ENCODE measurements around the gene ARVCF.

Gene ARVCF

DNA sequence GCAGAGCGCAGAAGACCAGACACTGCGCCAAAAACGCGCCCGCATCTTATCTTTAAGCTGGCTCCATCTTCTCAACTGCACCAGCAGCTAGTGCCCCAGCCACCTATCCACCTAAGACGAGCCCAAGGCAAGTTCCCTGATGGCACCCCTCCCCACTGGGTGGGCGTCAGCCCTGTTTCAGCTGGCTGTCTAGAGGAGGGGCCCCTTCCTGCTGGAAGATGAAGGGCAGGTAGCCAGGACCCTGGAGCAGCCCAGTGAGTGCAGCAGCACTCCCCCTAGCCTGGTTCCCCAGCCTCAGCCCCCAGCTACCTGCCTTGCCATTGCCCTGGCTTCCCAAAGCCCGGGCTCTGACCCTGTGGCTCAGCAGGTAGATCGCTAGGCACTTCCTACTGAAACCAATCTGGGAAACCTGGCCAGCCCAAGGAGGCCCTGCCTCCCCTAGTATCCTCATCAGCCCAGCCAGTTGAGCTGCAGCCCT, 28.3 kb downstream of the ARVCF start:
- no peaks in the 10 kb centered on the region for H3K27me3 ChIP-seq (ENCODE audit: insufficient read depth, poor library complexity, severe bottlenecking)
- no peak for TF ChIP-seq GABPA (IDR thresholded peaks at IDR 0.05; ENCODE audit: low read depth)
- TF ChIP-seq, protein P1, sequence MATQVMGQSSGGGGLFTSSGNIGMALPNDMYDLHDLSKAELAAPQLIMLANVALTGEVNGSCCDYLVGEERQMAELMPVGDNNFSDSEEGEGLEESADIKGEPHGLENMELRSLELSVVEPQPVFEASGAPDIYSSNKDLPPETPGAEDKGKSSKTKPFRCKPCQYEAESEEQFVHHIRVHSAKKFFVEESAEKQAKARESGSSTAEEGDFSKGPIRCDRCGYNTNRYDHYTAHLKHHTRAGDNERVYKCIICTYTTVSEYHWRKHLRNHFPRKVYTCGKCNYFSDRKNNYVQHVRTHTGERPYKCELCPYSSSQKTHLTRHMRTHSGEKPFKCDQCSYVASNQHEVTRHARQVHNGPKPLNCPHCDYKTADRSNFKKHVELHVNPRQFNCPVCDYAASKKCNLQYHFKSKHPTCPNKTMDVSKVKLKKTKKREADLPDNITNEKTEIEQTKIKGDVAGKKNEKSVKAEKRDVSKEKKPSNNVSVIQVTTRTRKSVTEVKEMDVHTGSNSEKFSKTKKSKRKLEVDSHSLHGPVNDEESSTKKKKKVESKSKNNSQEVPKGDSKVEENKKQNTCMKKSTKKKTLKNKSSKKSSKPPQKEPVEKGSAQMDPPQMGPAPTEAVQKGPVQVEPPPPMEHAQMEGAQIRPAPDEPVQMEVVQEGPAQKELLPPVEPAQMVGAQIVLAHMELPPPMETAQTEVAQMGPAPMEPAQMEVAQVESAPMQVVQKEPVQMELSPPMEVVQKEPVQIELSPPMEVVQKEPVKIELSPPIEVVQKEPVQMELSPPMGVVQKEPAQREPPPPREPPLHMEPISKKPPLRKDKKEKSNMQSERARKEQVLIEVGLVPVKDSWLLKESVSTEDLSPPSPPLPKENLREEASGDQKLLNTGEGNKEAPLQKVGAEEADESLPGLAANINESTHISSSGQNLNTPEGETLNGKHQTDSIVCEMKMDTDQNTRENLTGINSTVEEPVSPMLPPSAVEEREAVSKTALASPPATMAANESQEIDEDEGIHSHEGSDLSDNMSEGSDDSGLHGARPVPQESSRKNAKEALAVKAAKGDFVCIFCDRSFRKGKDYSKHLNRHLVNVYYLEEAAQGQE (IDR thresholded peaks at IDR 0.05; ENCODE audit: insufficient replicate concordance, low read depth) = no peak
- no peak for TF ChIP-seq POLR2AphosphoS5 (IDR thresholded peaks at IDR 0.05; ENCODE audit: low read depth)
- no peak for TF ChIP-seq SPI1 (IDR thresholded peaks at IDR 0.05; ENCODE audit: borderline replicate concordance, low read depth)
- TF ChIP-seq, protein P2, sequence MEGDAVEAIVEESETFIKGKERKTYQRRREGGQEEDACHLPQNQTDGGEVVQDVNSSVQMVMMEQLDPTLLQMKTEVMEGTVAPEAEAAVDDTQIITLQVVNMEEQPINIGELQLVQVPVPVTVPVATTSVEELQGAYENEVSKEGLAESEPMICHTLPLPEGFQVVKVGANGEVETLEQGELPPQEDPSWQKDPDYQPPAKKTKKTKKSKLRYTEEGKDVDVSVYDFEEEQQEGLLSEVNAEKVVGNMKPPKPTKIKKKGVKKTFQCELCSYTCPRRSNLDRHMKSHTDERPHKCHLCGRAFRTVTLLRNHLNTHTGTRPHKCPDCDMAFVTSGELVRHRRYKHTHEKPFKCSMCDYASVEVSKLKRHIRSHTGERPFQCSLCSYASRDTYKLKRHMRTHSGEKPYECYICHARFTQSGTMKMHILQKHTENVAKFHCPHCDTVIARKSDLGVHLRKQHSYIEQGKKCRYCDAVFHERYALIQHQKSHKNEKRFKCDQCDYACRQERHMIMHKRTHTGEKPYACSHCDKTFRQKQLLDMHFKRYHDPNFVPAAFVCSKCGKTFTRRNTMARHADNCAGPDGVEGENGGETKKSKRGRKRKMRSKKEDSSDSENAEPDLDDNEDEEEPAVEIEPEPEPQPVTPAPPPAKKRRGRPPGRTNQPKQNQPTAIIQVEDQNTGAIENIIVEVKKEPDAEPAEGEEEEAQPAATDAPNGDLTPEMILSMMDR (IDR thresholded peaks at IDR 0.05; ENCODE audit: insufficient read depth, low read length) = no peak

DNA sequence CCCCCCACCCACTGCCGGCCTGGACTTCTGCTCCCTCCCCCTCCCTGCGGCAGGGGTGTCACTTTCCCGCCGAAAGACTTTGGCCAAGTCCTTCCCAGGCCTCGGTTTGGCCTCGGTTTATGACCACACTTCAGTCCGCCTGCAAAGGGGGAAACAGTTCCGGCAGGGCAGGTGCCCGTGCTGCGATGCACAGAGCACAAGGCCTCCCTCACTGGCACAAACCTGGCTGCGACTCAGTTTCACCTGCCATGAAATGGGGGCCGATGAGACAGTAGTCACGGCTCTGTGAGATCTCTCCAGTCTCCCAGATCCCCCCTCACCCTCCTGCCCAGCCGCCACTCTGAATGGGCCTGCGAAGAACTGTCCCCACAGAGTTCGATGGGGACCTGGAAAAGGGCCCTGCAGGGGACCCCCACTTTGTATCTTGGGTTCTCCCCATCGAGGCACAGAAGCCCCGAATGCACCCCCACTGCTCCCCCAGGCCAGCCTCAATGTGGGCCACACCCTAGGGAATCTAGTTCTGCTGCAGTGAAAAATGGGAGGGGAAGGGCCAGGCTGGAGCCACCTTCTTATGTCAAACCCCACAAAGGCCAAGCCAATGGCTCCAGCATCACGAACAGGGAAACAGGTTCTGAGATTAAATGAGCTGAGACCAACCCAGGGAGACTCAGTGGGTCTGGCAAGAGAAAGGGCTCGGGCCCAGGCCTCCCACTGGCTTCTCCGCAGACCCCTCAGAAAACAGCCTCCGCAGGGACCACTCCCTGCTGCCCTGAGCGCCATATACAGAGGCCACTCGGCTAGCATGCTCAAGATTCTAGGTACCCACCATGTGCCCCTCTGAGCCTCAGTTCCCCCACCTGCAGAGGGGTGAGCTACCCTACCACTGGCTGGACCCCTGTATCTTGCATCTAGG, 29.0 kb downstream of the ARVCF start:
- TF ChIP-seq POLR2AphosphoS5 (IDR thresholded peaks at IDR 0.05; ENCODE audit: low read depth) (no peak), GABPA (IDR thresholded peaks at IDR 0.05; ENCODE audit: low read depth) (no peak), SPI1 (IDR thresholded peaks at IDR 0.05; ENCODE audit: borderline replicate concordance, low read depth) (no peak)
- TF ChIP-seq, protein P1 (IDR thresholded peaks at IDR 0.05; ENCODE audit: insufficient replicate concordance, low read depth) = no peak
- TF ChIP-seq, protein P2 (IDR thresholded peaks at IDR 0.05; ENCODE audit: insufficient read depth, low read length) = no peak
- Histone ChIP-seq H3K27me3 (ENCODE audit: insufficient read depth, poor library complexity, severe bottlenecking) (no peaks in the 10 kb centered on the region), H3K27ac (replicated peaks) (no peak overlapping the region), H3K4me3 (replicated peaks; ENCODE audit: insufficient read depth, low read length) (peak overlapping the region; percentile 13; the same call in 1 of the 2 replicates)
- DNase-seq (ENCODE audit: low read depth in 1 of 2, low spot score in 1 of 2) = no peak

More for the DNA sequence above, 28.3 kb downstream of the ARVCF start:
- H3K4me3 ChIP-seq (replicated peaks; ENCODE audit: insufficient read depth, low read length) = no peak overlapping the region
- no peak for DNase-seq (ENCODE audit: low read depth in 1 of 2, low spot score in 1 of 2)
- no peak overlapping the region for H3K27ac ChIP-seq (replicated peaks)

DNA sequence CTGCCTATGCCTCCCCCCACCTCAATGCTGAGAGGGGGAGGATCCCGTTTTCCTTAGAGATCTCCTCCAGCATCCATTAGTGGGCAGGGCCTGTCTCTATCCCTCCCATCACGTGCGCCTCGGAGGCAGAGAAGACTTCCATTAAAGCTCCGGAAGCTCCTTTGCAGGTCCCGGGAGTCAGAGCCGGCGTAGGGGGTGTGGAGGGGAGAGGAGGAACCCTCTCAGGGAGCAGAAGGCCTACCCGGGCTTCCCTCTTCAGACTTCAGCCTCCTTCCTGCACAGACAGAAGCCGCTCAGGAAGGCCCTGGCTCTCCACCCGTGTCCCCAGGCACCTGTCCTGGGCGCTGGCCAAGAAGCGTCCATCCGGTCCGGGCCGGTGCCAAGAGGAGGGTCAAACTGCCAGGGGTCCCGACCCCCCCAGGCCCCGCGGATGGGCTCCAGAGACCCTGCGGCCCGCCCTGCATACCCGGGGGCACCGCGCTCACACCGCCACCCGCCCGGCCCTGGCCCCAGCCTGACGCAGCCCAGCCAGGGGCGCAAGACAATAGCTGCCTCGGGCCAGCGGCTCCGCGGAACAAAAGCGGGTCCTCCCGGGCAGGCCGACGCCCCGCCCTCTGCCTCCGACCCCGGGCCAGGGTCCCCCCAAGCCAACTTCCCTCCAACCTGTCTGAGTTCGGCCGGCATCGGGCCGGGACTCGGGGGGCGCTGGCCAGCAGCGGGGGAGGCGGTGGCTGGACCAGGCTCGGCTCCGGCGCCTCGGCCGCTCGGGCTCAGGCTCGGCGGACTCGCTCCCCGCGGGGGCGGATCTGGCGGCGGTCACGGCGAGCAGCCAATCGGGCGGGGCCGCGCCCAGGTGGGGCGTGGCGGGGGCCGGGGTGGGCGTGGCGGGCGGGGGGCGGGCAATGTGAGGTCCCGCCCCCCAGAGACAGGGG, 29.9 kb downstream of the ARVCF start:
- Histone ChIP-seq H3K27ac (replicated peaks) (no peak overlapping the region), H3K4me3 (replicated peaks; ENCODE audit: insufficient read depth, low read length) (peak overlapping the region; percentile 50), H3K27me3 (ENCODE audit: insufficient read depth, poor library complexity, severe bottlenecking) (no peaks in the 10 kb centered on the region)
- TF ChIP-seq, protein P1 (IDR thresholded peaks at IDR 0.05; ENCODE audit: insufficient replicate concordance, low read depth) = no peak
- no peak for TF ChIP-seq POLR2AphosphoS5 (IDR thresholded peaks at IDR 0.05; ENCODE audit: low read depth)
- TF ChIP-seq, protein P2 (IDR thresholded peaks at IDR 0.05; ENCODE audit: insufficient read depth, low read length) = no peak
- no peak for TF ChIP-seq SPI1 (IDR thresholded peaks at IDR 0.05; ENCODE audit: borderline replicate concordance, low read depth)
- TF ChIP-seq GABPA (IDR thresholded peaks at IDR 0.05; ENCODE audit: low read depth) = no peak
- DNase-seq (ENCODE audit: low read depth in 1 of 2, low spot score in 1 of 2) = peak in 1 of 2 experiments; percentile 40

All from HL-60 (cell line).